ENCODE measurements around the gene APLN. TPM values are rescaled to one million over a fixed set of nuclear protein-coding genes. Genes with fewer than 3 reads are reported as not detected.

The APLN gene
- total RNA-seq, 1 experiment from 2014 or later: 8.5 TPM

DNA sequence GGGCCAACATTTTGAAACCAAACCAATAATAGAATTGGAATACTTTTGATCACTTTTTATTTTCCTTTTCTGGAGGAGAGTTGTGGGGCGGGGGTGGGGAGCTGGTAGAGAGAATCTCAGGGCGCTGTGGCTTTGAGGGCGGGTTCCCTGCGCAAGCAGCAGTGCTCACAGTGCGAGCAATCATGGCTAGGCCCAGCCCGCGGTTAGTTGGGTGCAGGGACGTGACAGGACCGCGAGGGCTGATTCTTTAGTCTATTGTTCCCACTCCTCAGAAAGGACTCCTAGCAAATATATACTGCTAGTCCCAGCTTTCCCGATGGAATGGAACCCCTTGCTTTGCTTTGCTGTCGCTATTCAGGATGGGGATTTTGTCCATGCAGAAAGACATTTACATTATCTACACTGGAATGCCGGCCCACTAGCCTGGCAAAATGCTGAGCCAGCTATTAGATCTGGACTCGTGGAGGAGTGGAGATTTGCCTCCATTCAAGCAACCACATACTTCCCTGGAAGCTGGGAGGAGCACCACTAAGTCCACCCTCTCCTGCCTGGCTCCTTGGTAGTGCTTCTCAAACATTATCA is 23.9 kb upstream of the APLN start:
- no peak for TF ChIP-seq EZH2 (IDR thresholded peaks at IDR 0.05; ENCODE audit: low read length, unreplicated experiment)
- TF ChIP-seq EZH2phosphoT487 (IDR thresholded peaks at IDR 0.05; ENCODE audit: borderline replicate concordance, low read length): no peak
- TF ChIP-seq, protein P1, sequence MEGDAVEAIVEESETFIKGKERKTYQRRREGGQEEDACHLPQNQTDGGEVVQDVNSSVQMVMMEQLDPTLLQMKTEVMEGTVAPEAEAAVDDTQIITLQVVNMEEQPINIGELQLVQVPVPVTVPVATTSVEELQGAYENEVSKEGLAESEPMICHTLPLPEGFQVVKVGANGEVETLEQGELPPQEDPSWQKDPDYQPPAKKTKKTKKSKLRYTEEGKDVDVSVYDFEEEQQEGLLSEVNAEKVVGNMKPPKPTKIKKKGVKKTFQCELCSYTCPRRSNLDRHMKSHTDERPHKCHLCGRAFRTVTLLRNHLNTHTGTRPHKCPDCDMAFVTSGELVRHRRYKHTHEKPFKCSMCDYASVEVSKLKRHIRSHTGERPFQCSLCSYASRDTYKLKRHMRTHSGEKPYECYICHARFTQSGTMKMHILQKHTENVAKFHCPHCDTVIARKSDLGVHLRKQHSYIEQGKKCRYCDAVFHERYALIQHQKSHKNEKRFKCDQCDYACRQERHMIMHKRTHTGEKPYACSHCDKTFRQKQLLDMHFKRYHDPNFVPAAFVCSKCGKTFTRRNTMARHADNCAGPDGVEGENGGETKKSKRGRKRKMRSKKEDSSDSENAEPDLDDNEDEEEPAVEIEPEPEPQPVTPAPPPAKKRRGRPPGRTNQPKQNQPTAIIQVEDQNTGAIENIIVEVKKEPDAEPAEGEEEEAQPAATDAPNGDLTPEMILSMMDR (conservative IDR thresholded peaks at IDR 0.05; ENCODE audit: low read depth, low read length): no peak; the same call in 1 of the 2 replicates
- ATAC-seq: peak; percentile 45
- peak overlapping the region; percentile 73 for H3K4me3 ChIP-seq (ENCODE audit: low read length)
- peak overlapping the region; percentile 97 for H3K4me2 ChIP-seq (ENCODE audit: low read length)
- H2AFZ ChIP-seq (ENCODE audit: low read length): peak overlapping the region; percentile 83
- no peaks in the 10 kb centered on the region for H3F3A ChIP-seq (ENCODE audit: low read length, unreplicated experiment)
- H3K9me2 ChIP-seq (replicated peaks; ENCODE audit: low read length): no peaks in the 10 kb centered on the region
- ChIA-PET POLR2A (ENCODE audit: unreplicated experiment) (no interaction called here), CTCF (no interaction called here)
- peaks cover 30% of the 10 kb centered on the region for H3K4me1 ChIP-seq (ENCODE audit: insufficient read depth, low read length)
- H3K36me3 ChIP-seq (ENCODE audit: low read depth, low read length): no peaks in the 10 kb centered on the region
- peak; percentile 7 for DNase-seq
- peak overlapping the region; percentile 69 for H3K9ac ChIP-seq (ENCODE audit: low read length)
- no peaks in the 10 kb centered on the region for H3K9me3 ChIP-seq (ENCODE audit: low read length)
- intact Hi-C loops (cut with micrococcal nuclease): loop anchor here (1.0 kb wide), 1 partner anchor 48 kb away; no protein-coding TSS in a partner anchor
- H3K27ac ChIP-seq (ENCODE audit: low read length): peak overlapping the region; percentile 22
- H3K27me3 ChIP-seq (ENCODE audit: low read length): no peaks in the 10 kb centered on the region
- no TSS peak for BruUV-seq (replicated peaks)
- no peaks in the 10 kb centered on the region for H3K79me2 ChIP-seq (ENCODE audit: low read length)
- no peaks in the 10 kb centered on the region for H4K20me1 ChIP-seq (ENCODE audit: low read length)

DNA sequence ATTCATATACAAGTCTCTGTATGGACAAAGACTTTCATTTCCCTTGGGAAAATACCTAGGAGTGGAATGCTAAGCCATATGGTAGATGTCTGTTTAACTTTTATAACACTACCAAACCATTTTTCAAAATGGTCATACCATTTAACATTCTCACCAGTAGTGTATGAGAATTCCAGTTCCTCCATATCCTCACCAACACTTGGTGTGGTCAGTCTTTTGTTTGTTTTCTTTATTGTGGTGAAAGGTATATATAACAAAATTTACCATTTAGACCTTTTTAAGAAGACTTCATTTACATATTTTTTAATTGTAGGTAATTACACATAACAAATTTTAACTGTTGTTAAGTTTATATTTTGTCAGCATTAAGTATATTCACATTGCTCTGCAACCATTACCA is 12.7 kb upstream of the APLN start:
- DNase-seq (no peak), ATAC-seq (no peak)
- no TSS peak for BruUV-seq (replicated peaks)
- peak overlapping the region; percentile 75; the same call in 1 of the 2 replicates for H3K4me2 ChIP-seq (ENCODE audit: low read length)
- H4K20me1 ChIP-seq (ENCODE audit: low read length): no peaks in the 10 kb centered on the region
- POLR2A ChIA-PET (ENCODE audit: unreplicated experiment): no interaction called here
- H3K4me1 ChIP-seq (ENCODE audit: insufficient read depth, low read length): peaks cover 44% of the 10 kb centered on the region
- no peaks in the 10 kb centered on the region for H3K27me3 ChIP-seq (ENCODE audit: low read length)
- intact Hi-C loops (cut with micrococcal nuclease): no loop called here
- H3K9me2 ChIP-seq (replicated peaks; ENCODE audit: low read length): no peaks in the 10 kb centered on the region
- TF ChIP-seq, protein P1 (conservative IDR thresholded peaks at IDR 0.05; ENCODE audit: low read depth, low read length): no peak
- TF ChIP-seq EZH2 (IDR thresholded peaks at IDR 0.05; ENCODE audit: low read length, unreplicated experiment) (no peak), EZH2phosphoT487 (IDR thresholded peaks at IDR 0.05; ENCODE audit: borderline replicate concordance, low read length) (no peak)
- no peak overlapping the region for H3K27ac ChIP-seq (ENCODE audit: low read length)
- H2AFZ ChIP-seq (ENCODE audit: low read length): no peak overlapping the region
- CTCF ChIA-PET: no interaction called here
- H3K4me3 ChIP-seq (ENCODE audit: low read length): no peak overlapping the region
- no peaks in the 10 kb centered on the region for H3K79me2 ChIP-seq (ENCODE audit: low read length)
- no peaks in the 10 kb centered on the region for H3K9me3 ChIP-seq (ENCODE audit: low read length)
- no peak overlapping the region for H3K9ac ChIP-seq (ENCODE audit: low read length)
- no peaks in the 10 kb centered on the region for H3K36me3 ChIP-seq (ENCODE audit: low read depth, low read length)
- H3F3A ChIP-seq (ENCODE audit: low read length, unreplicated experiment): peaks cover 5% of the 10 kb centered on the region

DNA sequence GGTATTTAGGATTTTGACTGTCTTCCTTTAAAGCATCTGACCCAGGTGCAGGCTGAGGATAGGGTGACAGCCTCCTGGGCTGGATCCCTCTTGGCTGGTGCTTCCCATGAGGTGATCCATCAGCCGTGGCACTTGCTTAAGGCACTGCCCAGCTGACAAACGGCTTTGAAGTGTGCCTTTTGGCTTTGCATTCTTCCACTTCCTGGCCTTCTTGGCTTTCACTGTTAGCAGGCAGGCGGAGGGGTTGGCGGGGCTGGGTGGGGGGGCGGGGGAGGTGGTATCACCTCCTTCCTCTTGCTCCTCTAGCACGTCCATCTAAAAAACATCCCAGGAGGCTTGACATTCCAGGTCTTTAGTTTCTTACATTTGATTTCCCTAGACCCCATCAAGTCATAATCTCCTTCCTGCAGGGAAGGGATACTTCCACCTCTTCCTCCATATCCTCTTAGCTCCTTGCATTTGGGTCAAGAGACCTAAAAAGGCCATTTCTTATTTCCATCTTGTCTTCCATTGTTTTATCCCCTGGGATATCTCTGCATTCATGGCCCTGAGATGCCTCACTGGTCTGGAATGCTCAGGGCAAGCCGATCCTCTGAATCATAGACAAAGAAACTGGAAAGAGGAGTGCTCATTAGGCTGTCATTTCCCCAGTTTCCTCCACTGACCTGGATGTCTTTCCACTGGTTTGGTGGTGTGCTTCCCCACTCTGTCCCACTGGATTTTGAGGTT is 11.3 kb upstream of the APLN start:
- peak; percentile 90 for DNase-seq
- peak; percentile 95 for ATAC-seq
- ChIA-PET POLR2A (ENCODE audit: unreplicated experiment) (no interaction called here), CTCF (no interaction called here)
- peak overlapping the region; percentile 76; the same call in 1 of the 2 replicates for H2AFZ ChIP-seq (ENCODE audit: low read length)
- TF ChIP-seq EZH2 (IDR thresholded peaks at IDR 0.05; ENCODE audit: low read length, unreplicated experiment) (no peak), EZH2phosphoT487 (IDR thresholded peaks at IDR 0.05; ENCODE audit: borderline replicate concordance, low read length) (no peak)
- TF ChIP-seq, protein P1 (conservative IDR thresholded peaks at IDR 0.05; ENCODE audit: low read depth, low read length): no peak
- H3K9me3 ChIP-seq (ENCODE audit: low read length): no peaks in the 10 kb centered on the region
- peak overlapping the region; percentile 75 for H3K4me2 ChIP-seq (ENCODE audit: low read length)
- no peaks in the 10 kb centered on the region for H4K20me1 ChIP-seq (ENCODE audit: low read length)
- intact Hi-C loops (cut with micrococcal nuclease): no loop called here
- no TSS peak for BruUV-seq (replicated peaks)
- H3K27me3 ChIP-seq (ENCODE audit: low read length): no peaks in the 10 kb centered on the region
- no peaks in the 10 kb centered on the region for H3K36me3 ChIP-seq (ENCODE audit: low read depth, low read length)
- H3F3A ChIP-seq (ENCODE audit: low read length, unreplicated experiment): peaks cover 5% of the 10 kb centered on the region
- peaks cover 52% of the 10 kb centered on the region for H3K4me1 ChIP-seq (ENCODE audit: insufficient read depth, low read length)
- peak overlapping the region; percentile 68 for H3K27ac ChIP-seq (ENCODE audit: low read length)
- peak overlapping the region; percentile 51; the same call in 1 of the 2 replicates for H3K4me3 ChIP-seq (ENCODE audit: low read length)
- H3K79me2 ChIP-seq (ENCODE audit: low read length): no peaks in the 10 kb centered on the region
- H3K9me2 ChIP-seq (replicated peaks; ENCODE audit: low read length): no peaks in the 10 kb centered on the region
- H3K9ac ChIP-seq (ENCODE audit: low read length): no peak overlapping the region
